HepG2 (cell line): Measurements from ENCODE around the gene H19.

ENCODE experiments used
- CBX5 ChIP-seq: sonication (generic); formaldehyde crosslinking; IDR thresholded peaks from 2 replicates; pipeline ENCODE4 v1.4.0; 2020; ENCODE audit warnings: missing genetic modification reagents, borderline replicate concordance
- EP300 ChIP-seq, 3 experiments: sonication (generic) in 1 of 3; formaldehyde crosslinking in 1 of 3; IDR thresholded peaks; 2 replicates each; pipeline versions ENCODE4 v1.5.1 to v1.6.1; 2011 to 2020; ENCODE audit warnings: low read depth in 2 of 3, low read length in 2 of 3, borderline replicate concordance in 1 of 3, improper control_type of control experiment in 1 of 3, mild to moderate bottlenecking in 1 of 3, missing genetic modification reagents in 1 of 3, moderate library complexity in 1 of 3
- FOSL2 ChIP-seq: sonication (generic); formaldehyde crosslinking; IDR thresholded peaks from 2 replicates; pipeline ENCODE4 v1.4.0; 2020; ENCODE audit warnings: missing genetic modification reagents
- GABPA ChIP-seq, 2 experiments: IDR thresholded peaks; 2 replicates each; pipeline ENCODE4 v1.6.1; 2011 to 2016; ENCODE audit warnings: low read depth in 2 of 2, low read length in 1 of 2, missing biosample characterization in 1 of 2, missing genetic modification characterization in 1 of 2
- MYC ChIP-seq: sonication (generic); formaldehyde crosslinking; IDR thresholded peaks from 2 replicates; pipeline ENCODE4 v1.9.0; 2021; ENCODE audit warnings: missing genetic modification reagents, borderline replicate concordance
- NFYB ChIP-seq: sonication (generic); formaldehyde crosslinking; IDR thresholded peaks from 2 replicates; pipeline ENCODE4 v1.4.0; 2020; ENCODE audit warnings: missing genetic modification reagents
- POLR2AphosphoS5 ChIP-seq: IDR thresholded peaks from 2 replicates; pipeline ENCODE4 v1.6.1; 2012; ENCODE audit warnings: low read depth, low read length
- SMARCC2 ChIP-seq: fragments of 450-650 bp; IDR thresholded peaks from 2 replicates; pipeline ENCODE4 v1.6.1; 2017; ENCODE audit warnings: antibody characterized with exemption, mild to moderate bottlenecking
- SMC3 ChIP-seq: IDR thresholded peaks from 2 replicates; pipeline ENCODE4 v1.6.1; 2011; ENCODE audit warnings: low read length, improper control_type of control experiment
- TBX3 ChIP-seq: fragments of 450-650 bp; IDR thresholded peaks from 2 replicates; pipeline ENCODE4 v1.6.1; 2017; ENCODE audit warnings: antibody characterized with exemption, mild to moderate bottlenecking, inconsistent platforms, borderline replicate concordance
- TCF7L2 ChIP-seq: IDR thresholded peaks from 2 replicates; pipeline ENCODE4 v1.6.1; 2011; ENCODE audit warnings: mild to moderate bottlenecking, low read depth, low read length, moderate library complexity
- ZFP62 ChIP-seq: sonication (generic); formaldehyde crosslinking; IDR thresholded peaks from 2 replicates; pipeline ENCODE4 v1.4.0; 2020; ENCODE audit warnings: missing genetic modification reagents
- TF ChIP-seq, protein P1 (sequence below): sonication (generic); formaldehyde crosslinking; IDR thresholded peaks from 2 replicates; pipeline ENCODE4 v1.5.0; 2020; ENCODE audit warnings: missing genetic modification reagents
- TF ChIP-seq, protein P2 (sequence below): sonication (generic); formaldehyde crosslinking; IDR thresholded peaks from 2 replicates; pipeline ENCODE4 v1.4.0; 2020; ENCODE audit warnings: missing genetic modification reagents, mild to moderate bottlenecking, borderline replicate concordance

DNA sequence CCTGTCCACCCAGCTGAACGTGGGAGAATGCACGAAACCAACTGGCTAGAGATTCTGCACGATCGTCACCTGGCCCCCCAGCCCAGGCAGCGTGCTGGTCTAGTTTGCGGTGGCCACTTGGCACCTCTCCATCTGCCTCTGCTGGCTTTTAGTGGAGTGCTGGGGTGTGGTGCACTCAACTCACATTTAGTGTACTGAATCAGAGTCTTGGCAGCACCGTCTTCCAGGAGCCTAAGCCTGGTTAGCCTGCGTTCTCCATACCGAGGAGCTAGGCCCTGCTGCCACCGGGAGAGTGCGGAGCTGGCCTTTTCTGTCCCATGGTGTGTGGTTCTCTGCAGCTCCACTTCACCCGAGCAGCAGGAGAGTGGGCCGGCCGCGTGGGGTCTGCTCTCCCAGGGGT is 47.7 kb downstream of the H19 start:
- no peak for TF ChIP-seq FOSL2 (CRISPR knock-in tag)
- TF ChIP-seq MYC (CRISPR knock-in tag), result no peak
- no peak for TF ChIP-seq POLR2AphosphoS5
- TF ChIP-seq TCF7L2, result no peak
- TF ChIP-seq TBX3, result no peak
- no peak for TF ChIP-seq NFYB
- TF ChIP-seq, protein P1, sequence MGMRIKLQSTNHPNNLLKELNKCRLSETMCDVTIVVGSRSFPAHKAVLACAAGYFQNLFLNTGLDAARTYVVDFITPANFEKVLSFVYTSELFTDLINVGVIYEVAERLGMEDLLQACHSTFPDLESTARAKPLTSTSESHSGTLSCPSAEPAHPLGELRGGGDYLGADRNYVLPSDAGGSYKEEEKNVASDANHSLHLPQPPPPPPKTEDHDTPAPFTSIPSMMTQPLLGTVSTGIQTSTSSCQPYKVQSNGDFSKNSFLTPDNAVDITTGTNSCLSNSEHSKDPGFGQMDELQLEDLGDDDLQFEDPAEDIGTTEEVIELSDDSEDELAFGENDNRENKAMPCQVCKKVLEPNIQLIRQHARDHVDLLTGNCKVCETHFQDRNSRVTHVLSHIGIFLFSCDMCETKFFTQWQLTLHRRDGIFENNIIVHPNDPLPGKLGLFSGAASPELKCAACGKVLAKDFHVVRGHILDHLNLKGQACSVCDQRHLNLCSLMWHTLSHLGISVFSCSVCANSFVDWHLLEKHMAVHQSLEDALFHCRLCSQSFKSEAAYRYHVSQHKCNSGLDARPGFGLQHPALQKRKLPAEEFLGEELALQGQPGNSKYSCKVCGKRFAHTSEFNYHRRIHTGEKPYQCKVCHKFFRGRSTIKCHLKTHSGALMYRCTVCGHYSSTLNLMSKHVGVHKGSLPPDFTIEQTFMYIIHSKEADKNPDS (CRISPR knock-in tag), result no peak
- TF ChIP-seq GABPA (IDR thresholded peaks at IDR 0.05; ENCODE audit: low read depth, low read length), result no peak
- TF ChIP-seq GABPA (CRISPR knock-in tag; IDR thresholded peaks at IDR 0.05; ENCODE audit: low read depth), result no peak
- TF ChIP-seq, protein P2, sequence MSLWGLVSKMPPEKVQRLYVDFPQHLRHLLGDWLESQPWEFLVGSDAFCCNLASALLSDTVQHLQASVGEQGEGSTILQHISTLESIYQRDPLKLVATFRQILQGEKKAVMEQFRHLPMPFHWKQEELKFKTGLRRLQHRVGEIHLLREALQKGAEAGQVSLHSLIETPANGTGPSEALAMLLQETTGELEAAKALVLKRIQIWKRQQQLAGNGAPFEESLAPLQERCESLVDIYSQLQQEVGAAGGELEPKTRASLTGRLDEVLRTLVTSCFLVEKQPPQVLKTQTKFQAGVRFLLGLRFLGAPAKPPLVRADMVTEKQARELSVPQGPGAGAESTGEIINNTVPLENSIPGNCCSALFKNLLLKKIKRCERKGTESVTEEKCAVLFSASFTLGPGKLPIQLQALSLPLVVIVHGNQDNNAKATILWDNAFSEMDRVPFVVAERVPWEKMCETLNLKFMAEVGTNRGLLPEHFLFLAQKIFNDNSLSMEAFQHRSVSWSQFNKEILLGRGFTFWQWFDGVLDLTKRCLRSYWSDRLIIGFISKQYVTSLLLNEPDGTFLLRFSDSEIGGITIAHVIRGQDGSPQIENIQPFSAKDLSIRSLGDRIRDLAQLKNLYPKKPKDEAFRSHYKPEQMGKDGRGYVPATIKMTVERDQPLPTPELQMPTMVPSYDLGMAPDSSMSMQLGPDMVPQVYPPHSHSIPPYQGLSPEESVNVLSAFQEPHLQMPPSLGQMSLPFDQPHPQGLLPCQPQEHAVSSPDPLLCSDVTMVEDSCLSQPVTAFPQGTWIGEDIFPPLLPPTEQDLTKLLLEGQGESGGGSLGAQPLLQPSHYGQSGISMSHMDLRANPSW (CRISPR knock-in tag), result no peak
- TF ChIP-seq ZFP62 (CRISPR knock-in tag), result no peak
- no peak for TF ChIP-seq EP300 (IDR thresholded peaks at IDR 0.05; ENCODE audit: low read depth in 2 of 2, low read length in 2 of 2)
- TF ChIP-seq EP300 (CRISPR knock-in tag; IDR thresholded peaks at IDR 0.05; ENCODE audit: borderline replicate concordance), result no peak
- TF ChIP-seq CBX5 (CRISPR knock-in tag), result no peak
- no peak for TF ChIP-seq SMARCC2
- no peak for TF ChIP-seq SMC3
